Stimulated activated CD4-positive, alpha-beta T cell treated with anti-CD3 and anti-CD28 coated beads, Interleukin-1b, Interleukin-23, amount 100 ng/mL, for 1 hour (primary cell): ENCODE results near the gene CLPTM1.

Experiments
- DNase-seq, 2 donors: peaks; one replicate each; pipeline ENCODE4 v3.0.0-alpha.2; 2020; ENCODE audit warnings: low read depth in 2 of 2

The CLPTM1 gene

DNA sequence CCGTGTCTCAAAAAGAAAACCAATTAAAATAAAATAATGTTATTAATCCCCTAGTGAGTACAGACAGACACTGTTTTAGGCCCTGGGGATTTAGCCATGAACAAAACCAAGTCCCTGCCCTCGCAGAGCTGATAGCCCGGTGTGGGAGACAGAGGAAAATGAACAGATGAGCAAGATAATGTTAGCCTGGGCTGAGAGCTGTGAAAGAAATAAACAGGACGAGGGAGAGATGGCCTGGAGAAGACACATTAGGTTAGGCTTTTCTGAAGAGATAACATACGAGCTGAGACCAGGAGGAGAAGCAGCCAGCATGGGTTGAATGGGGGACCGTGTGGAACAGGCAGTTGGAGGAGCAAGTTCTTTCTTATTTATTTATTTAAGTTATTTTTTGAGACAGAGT lies 55.1 kb downstream of the CLPTM1 start:
- DNase-seq: no peak

DNA sequence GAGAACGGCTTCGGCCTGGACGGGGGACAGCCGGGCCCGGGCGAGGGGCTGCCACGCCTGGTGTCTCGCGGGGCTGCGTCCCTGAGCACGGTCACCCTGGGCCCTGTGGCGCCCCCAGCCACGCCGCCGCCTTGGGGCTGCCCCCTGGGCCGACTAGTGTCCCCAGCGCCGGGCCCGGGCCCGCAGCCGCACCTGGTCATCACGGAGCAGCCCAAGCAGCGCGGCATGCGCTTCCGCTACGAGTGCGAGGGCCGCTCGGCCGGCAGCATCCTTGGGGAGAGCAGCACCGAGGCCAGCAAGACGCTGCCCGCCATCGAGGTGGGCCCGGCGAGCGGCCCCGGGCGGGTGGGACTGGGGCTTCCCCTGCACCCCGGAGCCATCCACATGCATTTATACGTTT lies 56.8 kb downstream of the CLPTM1 start:
- no peak for DNase-seq

- peak; percentile 20 to 53 for DNase-seq
These were observed 61.5 kb downstream of the CLPTM1 start for GRCh38 chr19:45016388-45017314.

- DNase-seq: no peak
These were observed 64.0 kb downstream of the CLPTM1 start for GRCh38 chr19:45019187-45019586.

- no peak for DNase-seq
These were observed 64.9 kb downstream of the CLPTM1 start for GRCh38 chr19:45020071-45020470.

GRCh38 chr19:45021971-45022370 lies 66.8 kb downstream of the CLPTM1 start:
- DNase-seq: no peak

- no peak for DNase-seq
These were observed 67.9 kb downstream of the CLPTM1 start for GRCh38 chr19:45023048-45023447.

DNA sequence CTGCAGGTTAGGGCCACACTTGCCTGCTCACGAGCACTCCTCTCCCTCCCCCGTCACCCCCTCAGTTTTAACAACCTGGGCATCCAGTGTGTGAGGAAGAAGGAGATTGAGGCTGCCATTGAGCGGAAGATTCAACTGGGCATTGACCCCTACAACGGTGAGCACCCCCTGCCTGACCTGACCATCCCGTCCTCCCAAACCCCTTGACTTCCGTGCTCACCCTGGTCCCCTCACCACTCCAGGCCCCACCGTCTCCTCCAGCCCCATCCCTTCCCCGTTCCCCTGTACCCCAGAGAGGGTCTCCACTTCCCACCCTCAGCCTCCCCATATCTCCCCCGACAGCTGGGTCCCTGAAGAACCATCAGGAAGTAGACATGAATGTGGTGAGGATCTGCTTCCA lies 70.1 kb downstream of the CLPTM1 start:
- DNase-seq: no peak

DNA sequence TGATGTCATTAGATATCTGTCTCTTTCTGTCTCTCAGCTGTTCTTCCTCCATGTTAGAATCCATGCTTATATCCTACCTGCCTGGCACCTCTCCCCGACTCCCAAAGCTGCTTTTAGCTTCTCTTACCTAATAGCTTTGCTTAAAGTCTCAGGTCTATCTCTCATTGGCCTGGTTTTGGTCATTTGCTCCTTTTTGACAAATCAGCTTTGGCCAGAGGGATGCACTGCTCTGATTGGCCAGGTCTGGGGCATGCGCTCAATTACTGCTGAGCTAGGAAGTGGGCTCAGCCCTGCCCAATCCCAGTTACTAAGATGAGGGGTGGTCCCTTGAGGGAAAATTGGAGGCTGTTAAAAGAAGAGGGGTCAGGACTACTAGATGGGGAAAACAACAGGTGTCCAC lies 72.2 kb downstream of the CLPTM1 start:
- no peak for DNase-seq

GRCh38 chr19:45030825-45031224 lies 75.6 kb downstream of the CLPTM1 start:
- DNase-seq: no peak

GRCh38 chr19:45032421-45032820 lies 77.2 kb downstream of the CLPTM1 start:
- DNase-seq: no peak

DNA sequence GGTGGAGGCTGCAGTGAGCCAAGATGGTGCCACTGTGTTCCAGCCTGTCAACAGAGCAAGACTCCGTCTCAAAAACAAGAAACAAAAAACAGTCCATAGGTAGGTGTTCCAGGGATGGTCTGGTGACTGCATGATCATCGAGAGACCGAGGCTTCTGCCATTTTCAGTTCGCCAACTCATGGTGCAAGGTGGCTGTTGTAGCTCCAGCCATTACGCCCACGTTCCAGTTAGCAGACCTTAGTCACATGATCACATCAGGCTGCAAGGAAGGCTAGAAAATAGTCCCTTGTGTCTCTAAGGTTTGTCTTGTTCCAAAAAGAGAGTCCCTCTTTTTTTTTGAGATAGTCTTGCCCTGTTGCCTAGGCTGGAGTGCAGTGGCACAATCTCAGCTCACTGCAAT lies 80.6 kb downstream of the CLPTM1 start:
- DNase-seq: no peak

GRCh38 chr19:45037393-45038169 lies 82.4 kb downstream of the CLPTM1 start:
- no peak for DNase-seq

DNA sequence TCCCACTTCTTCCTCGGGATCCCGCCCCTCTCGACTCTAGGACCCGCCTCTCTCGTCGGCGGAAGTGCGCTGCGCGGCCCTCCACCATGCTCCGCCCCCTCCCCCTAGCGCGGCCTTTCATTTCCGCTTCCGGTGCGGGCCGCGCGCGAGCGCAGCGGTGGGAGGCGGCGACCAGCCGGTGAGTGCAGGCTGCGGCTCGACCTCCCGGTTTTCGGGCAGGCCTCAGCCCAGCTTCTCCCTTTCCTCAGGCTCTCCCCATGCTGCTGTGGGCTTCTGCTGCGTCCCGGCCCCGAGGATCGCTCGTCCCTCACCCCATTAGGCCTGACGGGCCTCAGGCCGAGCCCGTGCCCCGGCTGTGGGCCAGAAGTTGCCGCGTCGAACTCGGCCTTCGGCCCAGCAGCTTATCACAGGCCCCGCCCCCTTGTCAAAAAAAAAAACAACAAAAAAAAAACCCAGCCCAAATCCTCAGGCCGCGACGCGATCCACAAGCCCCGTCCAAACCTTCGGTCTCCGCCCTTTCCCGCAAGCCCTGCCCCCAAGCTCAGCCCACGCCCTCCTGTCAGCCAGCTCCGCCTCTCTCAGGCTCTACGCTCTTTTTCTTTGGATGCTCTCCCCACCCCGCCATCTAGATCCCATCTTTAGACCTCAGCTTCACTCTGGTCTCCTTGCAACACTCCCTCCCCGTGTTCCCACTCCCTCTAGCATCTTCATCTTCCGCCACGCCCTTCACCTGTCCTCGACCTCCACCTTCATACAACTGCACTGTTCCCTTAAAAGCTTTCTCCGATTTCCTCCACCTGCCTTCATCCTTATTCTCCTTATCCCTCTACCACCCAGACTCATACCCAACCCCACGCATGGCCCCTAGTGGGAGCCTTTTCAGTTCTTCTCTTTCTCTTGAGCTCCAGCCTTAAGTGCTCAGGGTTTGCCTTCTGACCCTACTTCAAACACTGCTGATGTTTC lies 84.0 kb downstream of the CLPTM1 start, which contains the start of gene CLASRP:
Gene CLASRP (plus strand): TSS at position 115 of the 963 bp plus-strand sequence. CDS start 1,168 bp downstream, outside the sequence.
- peak; percentile 63 to 77 for DNase-seq

GRCh38 chr19:45040059-45040771 lies 85.0 kb downstream of the CLPTM1 start:
- DNase-seq: no peak

GRCh38 chr19:45041125-45041524 lies 85.9 kb downstream of the CLPTM1 start:
- DNase-seq: no peak
